ENCODE measurements around the gene TCEA3.

Gene TCEA3

DNA sequence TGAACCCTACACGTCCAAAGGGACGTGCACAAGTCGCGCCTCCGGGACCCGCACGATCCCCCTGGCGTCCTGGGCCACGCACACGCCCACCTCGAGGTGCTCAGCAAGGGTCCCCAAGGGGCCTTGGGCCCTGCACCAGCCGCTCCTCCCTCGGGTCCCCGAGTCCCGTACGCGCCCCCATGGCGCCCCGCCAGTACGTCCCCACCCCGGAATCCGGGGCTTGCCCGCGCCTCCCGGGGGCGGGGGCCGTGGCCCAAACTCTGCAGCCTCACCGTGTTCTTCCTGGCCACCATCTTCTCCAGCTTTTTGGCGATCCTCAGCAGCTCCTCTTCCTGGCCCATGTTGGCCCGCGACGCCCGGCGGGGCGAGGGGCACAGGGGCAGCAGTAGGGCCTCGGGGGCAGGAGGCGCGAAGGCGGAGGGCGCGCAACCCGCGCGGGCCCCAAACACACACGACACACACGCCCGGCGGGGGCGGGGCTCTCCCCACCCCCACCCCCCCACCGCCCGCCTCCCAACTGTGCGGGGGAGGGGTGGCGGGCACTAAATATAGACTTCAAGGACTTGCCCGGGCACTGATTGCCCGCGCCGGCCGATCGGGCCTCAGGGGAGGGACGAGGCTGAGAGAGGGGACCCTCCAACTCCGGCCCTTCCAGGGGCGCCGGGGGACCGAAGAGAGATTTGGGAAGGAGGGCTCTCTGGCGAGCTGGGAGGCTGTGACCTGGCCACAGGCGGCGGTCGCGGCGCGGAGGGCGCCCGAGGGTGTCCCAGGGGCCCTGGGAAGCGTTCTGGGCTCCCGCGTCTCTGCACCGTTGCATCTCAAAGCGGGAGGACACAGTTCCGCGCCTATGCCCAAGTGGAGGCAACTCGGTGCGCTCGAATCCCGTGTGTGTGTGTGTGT is at the start of gene TCEA3:
Gene TCEA3, minus strand, starts transcription at position 456 of the 900 bp plus-strand sequence. Its CDS starts 115 bp downstream, at position 341.
- DNase-seq: peak; percentile 78

DNA sequence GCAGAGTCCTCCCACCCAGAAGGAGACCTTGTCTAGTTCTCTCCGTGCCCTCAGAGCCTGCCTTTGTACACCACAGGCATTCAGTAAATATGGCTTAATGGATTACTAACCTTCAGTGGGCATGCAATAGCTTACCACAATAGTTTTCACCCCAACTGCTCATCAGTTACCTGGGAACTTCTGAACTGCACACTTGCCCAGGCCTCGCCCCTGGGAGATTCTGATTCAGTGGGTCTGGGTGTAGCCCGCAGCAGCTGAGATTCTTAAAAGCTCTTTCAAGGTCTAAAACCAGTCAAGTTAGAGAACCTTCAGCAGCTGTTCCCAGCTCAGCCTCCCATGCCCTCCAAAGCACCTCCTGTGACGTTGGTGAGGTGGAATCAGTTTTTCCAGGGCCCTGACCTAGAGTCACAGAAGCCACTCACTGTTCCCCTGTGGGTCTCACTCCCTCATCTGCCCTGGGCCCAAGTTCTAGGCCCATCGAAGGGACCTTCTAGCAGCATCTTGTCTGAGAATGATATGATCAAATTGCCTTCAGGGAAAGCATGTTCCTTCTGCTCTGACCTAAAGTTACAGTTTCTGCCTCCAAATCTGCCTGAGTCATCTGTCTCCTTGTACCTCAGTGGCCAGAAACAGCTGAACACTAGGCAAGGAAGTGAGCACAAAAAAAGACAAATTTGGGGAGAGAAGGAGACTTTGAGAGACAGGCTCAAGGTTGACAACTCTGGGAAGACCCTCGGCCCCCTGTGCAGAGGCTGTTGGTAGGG is 48.7 kb upstream of the TCEA3 start:
- DNase-seq: no peak

DNA sequence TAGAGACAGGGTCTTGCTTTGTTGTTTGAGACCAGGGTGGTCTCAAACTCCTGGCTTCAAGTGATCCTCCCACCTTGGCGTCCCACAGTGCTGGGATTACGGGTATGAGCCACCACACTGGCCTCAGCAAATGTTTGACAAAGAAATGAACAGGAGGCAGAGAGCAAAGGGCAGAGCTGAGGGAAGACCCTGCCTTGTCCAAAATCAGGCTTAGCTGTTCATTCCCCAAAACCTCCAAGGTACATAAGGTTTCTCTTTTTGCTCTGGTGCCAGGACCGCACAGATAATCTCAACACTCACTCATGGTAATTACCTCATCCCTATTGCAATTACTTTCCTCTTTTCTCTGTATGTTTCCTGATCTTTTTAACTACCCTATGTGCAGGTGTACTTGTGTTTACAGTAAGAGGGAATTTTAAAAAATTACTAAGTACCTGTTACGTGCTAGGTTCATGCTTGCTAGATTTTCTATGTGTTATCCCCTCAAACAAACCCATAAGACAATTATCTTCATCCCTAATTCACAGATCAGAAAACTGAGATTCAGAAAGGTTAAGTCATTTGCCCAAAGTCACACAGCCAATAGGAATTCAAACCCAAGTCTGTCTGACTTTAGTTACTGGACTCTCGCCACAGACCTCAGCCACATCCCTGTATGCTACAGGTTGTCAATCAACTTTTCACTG is 47.9 kb upstream of the TCEA3 start:
- no peak for DNase-seq

DNA sequence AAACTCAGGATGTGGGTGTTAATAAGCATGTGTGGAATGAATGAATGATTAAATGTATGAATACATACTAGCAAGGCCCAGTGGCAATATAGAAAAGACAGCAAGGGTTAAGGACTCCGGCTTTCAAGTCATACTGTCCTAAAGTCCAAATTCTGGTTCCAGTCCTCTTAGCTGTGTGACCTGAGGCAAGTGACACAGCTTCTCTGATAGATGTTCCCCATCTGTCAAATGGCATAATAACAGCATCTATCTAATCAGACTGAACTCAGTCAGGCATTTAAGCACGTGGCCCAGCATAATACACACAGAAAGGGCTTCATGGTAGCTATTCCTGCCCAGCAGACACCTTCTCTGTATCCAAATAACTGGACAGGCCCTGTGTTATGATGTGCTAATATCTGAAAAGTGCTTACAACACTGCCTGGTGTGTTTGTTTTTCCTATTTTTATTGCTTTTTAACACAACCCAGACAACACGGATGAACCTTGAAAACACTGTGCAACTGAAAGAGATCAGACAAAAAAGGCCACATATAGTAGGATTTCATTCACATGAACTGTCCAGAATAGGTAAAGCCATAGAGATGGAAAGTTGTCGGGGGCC is 47.0 kb upstream of the TCEA3 start:
- DNase-seq: no peak

DNA sequence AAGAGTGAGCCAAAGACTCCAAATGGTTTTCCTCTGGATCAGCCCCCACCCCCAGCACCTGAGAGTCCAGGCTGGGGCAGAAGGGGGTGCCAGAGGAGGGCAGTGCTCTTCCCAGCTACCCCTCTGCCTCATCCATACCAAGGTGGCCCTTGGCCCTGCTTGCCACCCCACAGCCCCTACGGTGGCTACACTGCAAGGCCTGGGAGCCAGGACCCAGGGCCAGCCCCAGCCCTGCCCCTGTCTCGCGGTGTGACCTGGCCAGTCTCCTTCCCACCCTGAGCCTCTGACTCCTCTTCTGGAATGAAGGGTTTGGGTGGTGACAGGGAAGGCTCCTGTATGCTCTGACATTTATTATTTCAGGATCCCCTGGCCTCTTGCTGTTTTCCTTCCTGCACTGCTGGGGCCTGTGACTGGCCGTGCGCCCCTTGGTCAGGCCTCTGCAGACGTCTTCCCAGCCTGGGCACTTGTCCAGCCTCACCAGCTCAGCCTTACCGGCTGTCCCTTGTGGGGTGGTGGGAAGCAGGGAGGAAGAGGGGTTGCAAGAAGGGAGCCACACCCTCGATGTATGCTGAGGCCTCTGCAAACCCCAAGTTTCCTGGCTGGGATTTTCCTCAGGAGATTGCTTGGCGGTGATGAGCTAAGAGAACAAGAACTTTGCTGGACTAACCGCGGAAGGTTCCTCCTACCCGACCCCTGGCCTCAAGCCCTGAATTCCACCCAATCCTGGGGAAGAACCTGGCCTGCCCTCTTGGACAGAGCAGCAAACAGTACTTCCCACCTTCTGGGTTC is 45.9 kb upstream of the TCEA3 start:
- DNase-seq: peak; percentile 86

DNA sequence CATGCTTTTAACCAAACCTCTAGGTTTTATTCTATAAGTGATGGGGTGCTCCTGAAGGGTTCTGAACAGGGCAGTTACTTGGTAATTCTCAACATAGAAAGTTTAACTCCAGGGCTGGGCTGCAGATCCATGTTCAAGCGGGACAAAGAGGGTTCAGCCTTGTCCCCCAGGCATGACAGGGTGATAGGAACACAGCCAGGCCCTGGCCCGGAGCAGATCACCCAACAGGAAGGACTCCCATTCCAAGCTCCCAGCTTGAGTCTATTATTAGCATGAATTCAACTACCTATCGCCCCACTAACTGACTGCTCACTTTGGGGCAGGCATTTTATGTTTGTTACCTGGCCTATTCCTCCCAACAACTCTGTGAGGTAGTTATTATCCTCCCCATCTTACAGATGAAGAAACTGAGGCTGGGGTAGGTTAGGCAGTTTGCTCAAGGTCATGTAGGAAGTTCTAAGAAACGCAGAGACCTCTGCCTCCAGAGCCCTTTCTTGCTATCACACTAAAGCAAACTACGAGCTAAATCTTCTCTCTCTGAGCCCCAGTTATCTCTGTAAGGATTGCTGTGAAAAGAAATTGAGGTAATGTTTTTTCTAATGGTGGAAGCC is 44.9 kb upstream of the TCEA3 start:
- DNase-seq: no peak

DNA sequence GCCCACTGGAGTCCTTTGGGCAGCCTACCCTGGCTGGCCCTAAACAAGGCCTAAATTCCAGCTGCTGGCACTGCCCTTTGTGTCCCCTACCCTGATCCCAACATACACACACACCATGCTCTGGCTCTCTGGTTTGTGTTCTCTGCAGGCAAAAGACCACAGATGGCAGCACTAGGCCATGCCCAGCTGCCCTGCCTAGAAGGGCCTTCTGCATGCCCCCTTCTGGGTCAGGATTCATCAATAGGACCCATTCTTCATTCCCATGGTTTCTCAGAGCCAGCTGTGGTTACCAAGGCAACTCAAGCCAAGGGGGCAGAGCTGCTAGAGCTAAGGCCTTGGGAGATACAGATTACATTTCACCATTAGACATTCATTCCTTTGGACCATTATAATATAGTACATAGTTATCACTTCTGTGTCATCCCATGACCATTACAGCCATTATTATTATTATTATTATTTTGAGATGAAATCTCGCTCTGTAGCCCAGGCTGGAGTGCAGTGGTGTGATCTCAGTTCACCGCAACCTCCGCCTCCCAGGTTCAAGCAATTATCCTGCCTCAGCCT is 42.0 kb upstream of the TCEA3 start:
- no peak for DNase-seq

DNA sequence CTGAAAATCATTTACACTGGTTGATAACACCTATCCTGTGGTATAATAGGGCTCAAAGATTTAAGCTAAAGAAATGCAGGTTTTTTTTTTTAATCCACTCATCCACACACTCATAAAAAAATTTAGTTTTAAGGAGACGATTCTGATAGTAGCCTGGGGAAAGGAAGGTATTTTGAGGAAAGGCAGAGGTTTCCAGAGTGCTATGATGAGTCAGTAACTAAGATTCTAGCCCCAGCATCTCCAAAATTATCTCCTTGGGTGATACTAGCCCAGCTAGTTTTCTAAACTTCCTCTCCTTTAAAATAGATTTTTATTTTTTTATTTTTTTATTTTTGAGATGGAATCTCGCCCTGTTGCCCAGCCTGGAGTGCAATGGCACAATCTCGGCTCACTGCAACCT is 38.7 kb upstream of the TCEA3 start:
- DNase-seq: no peak

DNA sequence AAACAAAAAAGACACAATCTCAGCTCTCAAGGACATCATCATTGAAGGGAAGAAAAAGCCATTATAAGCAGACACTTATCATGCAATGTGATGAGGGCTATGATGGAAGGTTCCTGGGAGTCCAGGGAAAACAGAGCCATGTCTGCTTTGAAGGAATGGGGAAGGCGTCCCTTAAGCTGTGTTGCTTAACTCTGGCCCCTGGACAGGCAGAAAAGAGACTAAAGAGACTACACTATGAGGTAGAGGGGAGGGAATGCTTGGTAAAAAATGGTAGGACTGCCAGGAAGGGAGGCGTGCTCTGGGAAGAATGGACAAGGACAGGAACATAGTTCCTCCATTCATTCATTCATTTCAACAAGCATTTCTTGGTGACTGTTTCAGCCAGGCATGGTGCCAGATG is 38.2 kb upstream of the TCEA3 start:
- DNase-seq: no peak

DNA sequence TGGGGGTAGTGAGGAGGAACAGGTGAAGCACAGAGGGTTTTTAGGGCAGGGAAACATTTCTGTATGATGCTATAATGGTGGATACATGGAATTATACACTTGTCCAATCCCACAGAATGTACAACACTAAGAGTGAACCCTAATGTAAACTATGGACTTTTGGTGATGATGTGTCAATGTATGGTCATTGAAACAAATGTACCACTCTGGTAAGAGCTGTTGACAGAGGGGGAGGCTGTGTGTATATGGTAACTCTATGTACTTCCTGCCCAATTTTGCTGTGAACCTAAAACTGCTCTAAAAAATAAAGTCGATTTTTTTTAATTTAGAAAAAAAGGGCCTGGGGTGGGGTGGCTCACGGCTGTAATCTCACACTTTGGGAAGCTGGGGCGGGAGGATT is 36.5 kb upstream of the TCEA3 start:
- no peak for DNase-seq

DNA sequence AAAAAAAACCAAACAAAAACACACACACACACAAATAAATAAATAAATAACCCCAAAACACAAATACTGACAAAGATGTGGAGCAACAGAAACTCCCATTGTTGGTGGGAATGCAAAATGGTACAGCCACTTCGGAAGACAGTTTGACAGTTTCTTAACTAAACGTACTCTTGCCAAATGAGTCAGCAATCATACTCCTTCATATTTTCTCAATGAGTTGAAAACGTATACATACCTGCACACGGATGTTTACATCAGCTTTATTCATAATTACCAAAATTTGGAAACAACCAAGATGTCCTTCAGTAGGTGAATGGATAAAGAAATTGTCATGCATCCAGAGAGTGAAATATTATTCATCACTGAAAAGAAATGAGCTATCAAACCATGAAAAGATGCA is 36.0 kb upstream of the TCEA3 start:
- DNase-seq: no peak

DNA sequence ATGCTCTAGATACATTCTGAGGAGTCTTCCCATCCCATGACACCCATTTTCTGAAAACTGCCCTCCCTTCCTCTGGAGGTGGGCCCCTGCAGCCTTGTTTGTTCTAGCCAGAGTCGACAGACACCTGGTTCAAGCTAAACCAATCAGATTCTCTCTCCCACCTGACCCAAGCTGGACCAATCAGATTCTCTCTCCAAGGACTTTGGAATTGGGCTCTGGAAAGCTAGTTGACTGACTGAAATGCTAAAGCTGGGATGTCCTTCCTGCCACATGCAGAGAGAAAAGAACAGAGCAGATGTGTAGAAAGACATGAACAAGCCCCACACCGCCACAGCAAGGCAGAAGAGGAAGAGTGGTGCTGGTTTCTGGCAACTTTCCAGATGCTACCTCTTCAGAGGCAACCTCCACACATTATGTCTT is 34.8 kb upstream of the TCEA3 start:
- DNase-seq: no peak

DNA sequence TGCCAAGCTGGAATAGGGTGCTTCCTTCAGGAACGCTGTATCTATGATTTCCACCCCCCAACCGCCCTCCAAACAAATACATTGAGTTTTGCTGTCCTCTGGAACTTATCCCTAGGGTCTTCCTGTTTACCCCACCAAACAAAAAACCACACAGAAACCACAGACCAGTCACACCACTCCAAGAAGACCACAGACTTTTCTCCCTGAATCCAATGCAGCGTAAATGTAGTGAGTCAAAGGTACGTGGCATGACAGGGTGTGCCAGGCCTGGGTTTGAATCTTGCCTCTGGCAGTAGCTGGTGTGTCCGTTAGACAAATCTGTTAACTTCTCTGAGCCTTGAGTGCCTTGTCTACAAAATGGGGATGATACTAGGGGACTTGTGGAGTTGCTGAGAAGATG is 31.7 kb upstream of the TCEA3 start:
- DNase-seq: no peak

DNA sequence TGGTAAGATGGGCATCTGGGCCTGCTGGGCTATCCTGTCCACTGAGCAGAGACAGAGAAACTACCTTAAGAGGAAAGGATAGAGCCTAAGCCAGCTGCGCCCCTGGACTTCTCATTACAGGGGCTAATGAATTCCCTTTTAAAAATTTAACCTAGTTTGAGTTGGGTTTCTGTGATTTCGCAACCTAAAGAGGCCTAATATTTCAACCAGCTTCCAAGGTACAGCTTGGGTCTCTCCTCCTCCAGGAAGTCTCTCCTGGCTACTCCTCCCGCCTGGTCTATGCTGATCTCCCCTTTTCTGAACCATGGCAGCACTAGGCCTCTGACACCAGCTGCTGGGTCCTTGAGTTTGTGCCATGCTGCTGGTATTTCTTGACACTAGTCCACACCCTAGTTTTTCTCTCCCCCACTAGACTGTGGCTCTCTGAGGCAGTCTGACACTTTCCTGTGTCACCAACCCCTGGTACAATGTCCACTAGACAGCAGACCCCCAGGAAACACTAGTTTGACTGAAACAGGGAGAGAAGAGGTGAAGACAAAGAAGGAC is 29.0 kb upstream of the TCEA3 start:
- DNase-seq: no peak

DNA sequence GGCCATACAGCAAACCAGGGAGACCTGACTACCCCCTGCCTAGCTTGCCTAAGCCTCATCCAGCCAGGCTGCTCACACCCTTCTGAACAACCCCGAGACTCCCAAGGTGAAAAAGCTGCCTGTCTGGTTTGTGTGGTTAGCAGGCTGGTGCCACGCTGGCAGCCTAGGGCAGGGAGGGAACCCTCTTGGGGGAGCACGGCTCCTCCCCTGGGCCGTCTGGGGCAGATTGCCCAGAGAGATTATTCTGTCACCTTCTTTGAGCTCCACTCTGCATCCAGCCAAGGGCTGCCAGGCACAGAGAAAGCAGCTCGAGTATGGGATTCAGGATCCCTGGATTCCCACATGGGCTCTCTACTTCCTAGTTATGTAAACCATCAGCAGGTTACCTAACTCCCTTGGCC is 27.5 kb upstream of the TCEA3 start:
- DNase-seq: no peak

DNA sequence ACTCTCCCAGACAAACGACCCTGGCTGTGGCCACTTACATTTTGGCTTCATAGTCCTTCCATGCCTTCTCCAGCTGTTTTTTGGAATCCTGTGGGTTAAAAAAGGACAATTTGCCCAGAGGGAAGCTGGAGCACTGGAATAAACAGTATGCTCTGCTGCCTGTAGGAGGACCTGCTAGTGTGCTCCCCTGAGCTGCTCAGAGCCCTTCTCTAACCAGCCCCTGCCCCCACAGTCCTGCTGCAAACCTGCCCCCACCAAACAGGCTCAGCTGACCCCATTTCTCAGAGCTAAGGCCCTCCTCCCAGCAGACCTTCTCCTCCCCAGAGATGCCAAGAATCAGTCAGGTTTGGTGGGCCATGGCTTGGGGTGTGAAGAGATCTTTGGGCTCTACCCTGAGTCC is 26.9 kb upstream of the TCEA3 start:
- no peak for DNase-seq

DNA sequence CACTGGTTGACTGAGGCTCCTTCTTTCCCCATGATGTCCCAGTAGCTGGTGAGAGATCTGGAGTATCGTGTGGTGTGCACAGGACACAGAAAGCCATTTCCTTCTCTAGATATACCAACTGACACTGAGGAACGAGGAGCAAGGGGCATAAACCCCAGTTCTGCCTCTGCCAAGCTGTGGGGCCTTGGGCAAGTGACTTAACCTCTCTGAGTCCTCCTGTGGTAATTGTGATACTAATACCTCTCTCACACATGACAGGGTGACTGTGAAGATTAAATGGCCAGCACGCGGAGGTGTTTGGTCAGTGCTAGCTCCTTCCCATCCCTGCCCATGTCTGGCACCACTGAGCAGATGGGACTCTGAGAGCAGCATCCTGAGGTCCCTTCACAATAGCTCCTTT is 26.3 kb upstream of the TCEA3 start:
- no peak for DNase-seq

DNA sequence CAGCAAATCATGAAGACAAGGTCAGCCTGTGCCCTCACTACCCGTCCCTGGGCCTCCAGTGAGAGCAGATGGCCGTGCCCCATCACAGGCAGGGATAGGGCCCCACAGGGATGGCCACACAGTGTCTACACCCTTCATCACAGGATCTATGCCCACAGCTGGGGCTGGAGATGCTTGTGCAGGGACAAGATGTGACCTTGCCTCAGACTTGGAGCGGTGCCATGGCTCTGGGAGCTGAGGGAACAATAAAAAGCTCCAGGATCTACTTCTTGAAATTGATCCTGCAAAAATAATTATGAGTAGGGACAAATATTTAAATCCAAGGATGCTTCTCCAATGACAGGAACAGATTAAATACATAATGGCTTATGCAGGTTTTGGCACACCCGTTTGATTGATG is 25.4 kb upstream of the TCEA3 start:
- no peak for DNase-seq

DNA sequence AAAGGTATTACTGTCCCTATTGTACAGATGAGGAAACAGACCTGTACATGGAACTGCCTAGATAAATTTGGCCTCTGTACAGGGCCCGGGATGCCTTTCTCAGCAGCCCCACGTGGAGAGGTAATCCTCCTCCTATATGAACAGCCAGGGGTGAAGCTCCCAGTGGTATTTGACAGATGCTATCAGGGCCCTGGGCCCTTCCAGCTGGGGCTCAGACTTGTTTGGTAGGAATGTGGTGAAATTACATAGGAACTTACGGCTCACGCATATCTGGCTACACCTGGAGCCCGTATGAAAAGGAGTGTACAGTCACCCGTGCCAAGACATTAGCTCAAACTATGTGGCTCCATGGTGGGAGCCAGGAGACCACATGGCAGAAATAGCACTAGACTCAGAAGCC is 24.8 kb upstream of the TCEA3 start:
- DNase-seq: no peak

DNA sequence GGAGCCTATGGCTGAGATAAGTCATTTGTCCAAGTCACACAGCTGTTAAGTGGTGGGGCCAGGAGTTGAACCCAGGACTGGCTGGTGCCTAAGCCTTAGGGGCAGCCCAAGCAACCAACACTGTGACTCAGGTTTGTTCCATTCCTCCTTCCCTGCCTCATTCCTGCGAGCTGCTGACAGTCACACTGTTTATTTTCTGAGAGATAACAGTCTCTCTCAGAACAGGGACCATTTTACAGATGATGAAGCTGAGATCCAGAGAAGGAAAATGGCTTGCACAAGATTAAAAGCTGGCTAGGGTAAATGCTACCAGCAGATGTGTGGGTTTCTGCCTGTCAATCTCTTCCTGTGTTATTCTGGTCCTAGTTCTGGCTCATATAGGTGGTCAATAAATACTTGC is 24.3 kb upstream of the TCEA3 start:
- no peak for DNase-seq

DNA sequence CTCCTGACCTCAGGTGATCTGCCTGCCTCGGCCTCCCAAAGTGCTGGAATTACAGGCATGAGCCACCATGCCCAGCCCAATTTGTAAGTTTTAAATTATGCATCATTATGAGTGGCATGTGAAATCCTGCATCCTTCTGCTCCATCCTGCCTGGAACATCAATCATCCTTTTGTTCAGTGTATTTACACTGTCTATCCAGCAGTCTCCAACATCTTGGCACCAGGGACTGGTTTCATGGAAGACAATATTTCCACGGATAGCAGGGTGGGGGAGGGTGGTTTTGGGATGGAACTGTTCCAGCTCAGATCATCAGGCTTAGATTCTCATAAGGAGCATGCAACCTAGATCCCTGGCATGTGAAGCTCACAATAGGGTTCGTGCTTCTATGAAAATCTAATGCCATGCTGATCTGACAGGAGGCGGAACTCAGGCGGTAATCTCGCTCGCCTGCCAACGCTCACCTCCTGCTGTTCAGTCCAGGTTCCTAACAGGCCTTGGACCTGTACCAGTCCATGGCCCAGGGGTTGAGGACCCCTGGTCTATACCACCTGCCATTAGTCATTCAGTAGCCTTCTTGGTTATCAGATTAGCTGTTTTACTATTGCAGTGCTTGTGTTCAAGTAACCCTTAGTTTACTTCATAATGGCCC is 22.2 kb upstream of the TCEA3 start:
- DNase-seq: no peak

Measured in left hindlimb (tissue), 1 donor.